K562 (cell line): ENCODE results near the gene PCSK5. TPM values are rescaled to one million over a fixed set of nuclear protein-coding genes. Genes with fewer than 3 reads are reported as not detected.

Experiments used
- ATAC-seq: fragments of 200-7000 bp; cut with Tn5 transposase; 3 replicates; pipeline ENCODE4 v1.9.1; 2020; ENCODE audit warnings: moderate library complexity
- BruUV-seq: library from RNA; stranded (reverse); fragments of 400-500 nt; replicated peaks from 2 replicates; lab custom pipeline; 2021; lab: Mats Ljungman, UMichigan
- CTCF ChIA-PET: fragments of 300-600 bp; formaldehyde crosslinking; extraction: SDS; loops from one replicate; lab custom pipeline; 2021; ENCODE audit warnings: low intra/inter-chr PET ratio; lab: Yijun Ruan, JAX
- POLR2A ChIA-PET: fragments of 300-600, 350-650 bp; sonication (Branson Sonifier 250); formaldehyde crosslinking; extraction: SDS; loops from one replicate; lab custom pipeline; 2021; ENCODE audit warnings: antibody characterized with exemption, inconsistent platforms; lab: Yijun Ruan, JAX
- DNase-seq, 4 experiments: peaks; one replicate each; pipeline versions ENCODE4 v3.0.0 to v3.0.0-alpha.2; 2011 to 2018; ENCODE audit warnings: low spot score in 3 of 4, mixed read lengths in 3 of 4; ENCODE audit errors: extremely low read depth in 1 of 4
- FAIRE-seq: peaks from 2 replicates; lab custom pipeline; 2011; peaks lifted over from hg19 to GRCh38; lab: Jason Lieb, UNC
- H2AFZ ChIP-seq: 2 replicates; pipeline ENCODE4 v1.6.0; 2011; ENCODE audit warnings: low read depth, low read length, control low read depth, inconsistent platforms
- H3K27ac ChIP-seq: fragments of 200-600 bp; 3 replicates; pipeline ENCODE4 v1.8.0; 2011; ENCODE audit warnings: low read depth, mild to moderate bottlenecking, control low read depth, inconsistent platforms, low read length, moderate library complexity, mixed read lengths; ENCODE audit errors: extremely low read depth
- H3K27me3 ChIP-seq, 2 experiments: fragments of 300-600 bp in 1 of 2; 2 replicates in 1 of 2; 3 replicates in 1 of 2; pipeline versions ENCODE4 v1.6.0 to v1.8.0; 2011; ENCODE audit warnings: inconsistent platforms in 2 of 2, low read length in 2 of 2, mild to moderate bottlenecking in 1 of 2, mixed read lengths in 1 of 2, moderate library complexity in 1 of 2; ENCODE audit not compliant: control insufficient read depth in 2 of 2, insufficient read depth in 2 of 2
- H3K36me3 ChIP-seq: fragments of 300-600 bp; 3 replicates; pipeline ENCODE4 v1.8.0; 2011; ENCODE audit warnings: mild to moderate bottlenecking, low read length, inconsistent platforms; ENCODE audit not compliant: control insufficient read depth, insufficient read depth
- H3K4me1 ChIP-seq, 2 experiments: fragments of 200-600 bp in 1 of 2; replicated peaks in 1 of 2; 2 replicates in 1 of 2; 3 replicates in 1 of 2; pipeline versions ENCODE4 v1.5.1 to v1.8.0; 2011; ENCODE audit warnings: inconsistent platforms in 2 of 2, low read length in 2 of 2, mild to moderate bottlenecking in 1 of 2, mixed read lengths in 1 of 2, moderate library complexity in 1 of 2; ENCODE audit not compliant: control insufficient read depth in 2 of 2, insufficient read depth in 2 of 2
- H3K4me2 ChIP-seq: 2 replicates; pipeline ENCODE4 v1.6.1; 2011; ENCODE audit warnings: low read length, control low read depth, inconsistent platforms, mixed read lengths; ENCODE audit not compliant: insufficient read depth
- H3K4me3 ChIP-seq: fragments of 200-600 bp; sonication (generic), shearing (Covaris generic); 2 replicates; pipeline ENCODE4 v1.5.1; 2016; ENCODE audit warnings: control low read depth, inconsistent platforms
- H3K79me2 ChIP-seq: fragments of 200-600 bp; 3 replicates; pipeline ENCODE4 v1.8.0; 2011; ENCODE audit warnings: low read length, inconsistent platforms; ENCODE audit not compliant: control insufficient read depth, insufficient read depth
- H3K9ac ChIP-seq, 2 experiments: 2 replicates each; pipeline versions ENCODE4 v1.6.0 to v1.6.1; 2011; ENCODE audit warnings: low read depth in 2 of 2, low read length in 2 of 2, control low read depth in 1 of 2, inconsistent platforms in 1 of 2, mild to moderate bottlenecking in 1 of 2, mixed read lengths in 1 of 2; ENCODE audit not compliant: insufficient read depth in 1 of 2
- H3K9me1 ChIP-seq: one replicate; pipeline ENCODE4 v1.6.0; 2011; ENCODE audit warnings: inconsistent platforms, mild to moderate bottlenecking, low read length, moderate library complexity; ENCODE audit not compliant: control insufficient read depth, insufficient read depth
- H3K9me3 ChIP-seq: replicated peaks from 2 replicates; pipeline ENCODE4 v1.5.1; 2011; ENCODE audit warnings: low read depth, low read length, inconsistent platforms; ENCODE audit not compliant: control insufficient read depth, insufficient read depth
- H4K20me1 ChIP-seq: replicated peaks from 2 replicates; pipeline ENCODE4 v1.6.1; 2011; ENCODE audit warnings: low read length, inconsistent platforms, mixed read lengths; ENCODE audit not compliant: control insufficient read depth, insufficient read depth
- MAFG ChIP-seq: fragments of 450-650 bp; conservative IDR thresholded peaks from 2 replicates; pipeline ENCODE4 v1.6.1; 2016; ENCODE audit warnings: missing genetic modification characterization, missing compliant biosample characterization
- ZBTB11 ChIP-seq, 3 experiments: fragments of 200-800 bp in 1 of 3; fragments of 250-450 bp in 1 of 3; fragments of 450-650 bp in 1 of 3; sonication (Bioruptor Pico) in 1 of 3; sonication (Bioruptor generic) in 1 of 3; formaldehyde crosslinking in 1 of 3; IDR thresholded peaks; 2 replicates each; pipeline versions ENCODE4 v1.6.1 to v1.8.0; 2016 to 2022; ENCODE audit warnings: mild to moderate bottlenecking in 2 of 3, missing genetic modification characterization in 2 of 3, missing compliant biosample characterization in 1 of 3, moderate library complexity in 1 of 3
- ZNF316 ChIP-seq: fragments of 450-650 bp; IDR thresholded peaks from 2 replicates; pipeline ENCODE4 v1.6.1; 2016
- WGBS: fragments of 100-300 bp; shearing (Covaris generic); methylation state at CpG from one replicate; pipeline ENCODE4 v1.1.6; 2016; ENCODE audit warnings: low coverage, mixed read lengths; ENCODE audit not compliant: insufficient coverage; ENCODE audit errors: missing lambda C conversion rate; 5-methylcytosine and 5-hydroxymethylcytosine counted together
- in situ Hi-C: fragments of 300-500 bp; cut with MboI; formaldehyde crosslinking; loops from 4 replicates; pipeline ENCODE4 v1.15.0; 2018; ENCODE audit warnings: inconsistent platforms, mixed read lengths
- intact Hi-C: fragments of 100-400 bp; cut with micrococcal nuclease; formaldehyde crosslinking; loops from 2 replicates; pipeline ENCODE4 v1.14.2; 2022
- polyA plus RNA-seq, 8 experiments: library from polyadenylated mRNA; depleted of rRNA in 4 of 8; stranded (reverse) in 5 of 8; unstranded in 3 of 8; fragments of >200 nt; fragmentation: Nextera tagmentation in 2 of 8; fragmentation: Illumina TruSeq in 1 of 8; extraction: Ambion mirVana in 2 of 8; extraction: Trizol in 1 of 8; gene quantifications; 2 replicates each; pipeline versions ENCODE4 v1.2.1 to v1.2.3, GENCODE V29; 2011 to 2014; ENCODE audit warnings: inconsistent platforms in 1 of 8, missing spikeins in 1 of 8
- total RNA-seq, 7 experiments: library from RNA; depleted of rRNA in 6 of 7; stranded (reverse); fragments of >200 nt in 6 of 7; fragmentation: Illumina TruSeq in 2 of 7; extraction: Trizol in 2 of 7; gene quantifications; 2 replicates each; pipeline versions ENCODE4 v1.2.1 to v1.2.3, GENCODE V29; 2011 to 2021; ENCODE audit warnings: low replicate concordance in 1 of 7

The PCSK5 gene
- total and polyA plus RNA-seq, 9 of the 15 experiments (the other 6 are each of a cell fraction or from before 2014, with no cell fraction given), result not detected

DNA sequence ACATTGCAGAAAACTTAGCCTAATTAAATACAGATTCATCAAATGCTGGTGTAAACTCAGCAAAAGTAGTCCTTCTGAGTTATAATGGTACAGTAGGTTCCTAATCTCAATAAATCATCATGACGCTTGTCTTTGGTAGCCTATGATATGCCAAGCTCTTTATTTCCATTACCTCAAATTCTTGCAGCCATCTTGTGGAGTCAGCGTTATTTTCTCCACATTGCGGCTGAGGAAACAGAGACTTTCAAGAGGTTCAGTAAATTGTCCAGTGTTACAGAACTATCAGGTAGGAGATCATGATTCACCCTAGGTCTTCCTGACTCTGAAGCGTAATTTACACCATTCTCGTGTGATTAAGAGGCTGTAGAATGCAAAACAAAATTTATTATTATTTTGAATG lies 237.2 kb downstream of the PCSK5 start:
- no peaks in the 10 kb centered on the region for H4K20me1 ChIP-seq
- H3K9ac ChIP-seq, result no peak overlapping the region
- no peaks in the 10 kb centered on the region for H3K27me3 ChIP-seq
- no peak overlapping the region for H3K4me3 ChIP-seq
- WGBS, result 0% methylated on average over 5 of the region's 5 CpGs
- H3K9me1 ChIP-seq, result no peaks in the 10 kb centered on the region
- no peaks in the 10 kb centered on the region for H3K36me3 ChIP-seq
- H3K79me2 ChIP-seq, result no peaks in the 10 kb centered on the region
- H3K4me1 ChIP-seq, result no peaks in the 10 kb centered on the region
- H3K4me2 ChIP-seq, result no peak overlapping the region
- FAIRE-seq (no peak), ATAC-seq (no peak), DNase-seq (no peak)
- in situ Hi-C loops (no loop called here), intact Hi-C loops (no loop called here)
- TF ChIP-seq ZNF316, result 0 out of 2 replicates have a peak, but pooled peaks have one; percentile 28
- peak; percentile 15; the same call in 1 of the 2 replicates for TF ChIP-seq MAFG
- TF ChIP-seq ZBTB11 (CRISPR knock-in tag; IDR thresholded peaks at IDR 0.05), result no peak
- no peak overlapping the region for H3K27ac ChIP-seq
- CTCF ChIA-PET, result no interaction called here
- no peaks in the 10 kb centered on the region for H3K9me3 ChIP-seq
- no peak overlapping the region for H2AFZ ChIP-seq
- BruUV-seq, result no TSS peak
- POLR2A ChIA-PET, result interaction anchor here (0.5 kb wide), 1 partner anchor 173 kb away, joined by 3 read pairs; no protein-coding TSS in a partner anchor
